Stimulated activated CD8-positive, alpha-beta memory T cell treated with anti-CD3 and anti-CD28 coated beads, Interleukin-4, amount 100 ng/mL, for 1 hour (primary cell): ENCODE data around the gene NR2C2.
"Not testable (repeated sequence)": the region's sequence is repeated elsewhere in the genome, so short reads cannot be mapped to it uniquely, and the experiment has no call there.

Experiments used
- DNase-seq, 2 donors: peaks; one replicate each; pipeline ENCODE4 v3.0.0-alpha.2; 2020; ENCODE audit warnings: low read depth in 2 of 2, low spot score in 1 of 2

NR2C2 gene

GRCh38 chr3:14957153-14957552, 9.8 kb downstream of the NR2C2 start:
- DNase-seq, result no peak

GRCh38 chr3:14957925-14958324, 10.5 kb downstream of the NR2C2 start:
- DNase-seq, result no peak

GRCh38 chr3:14959359-14959943, 12.1 kb downstream of the NR2C2 start:
- no peak for DNase-seq

- DNase-seq, result no peak
Measured at GRCh38 chr3:14962762-14963161, 15.4 kb downstream of the NR2C2 start.

GRCh38 chr3:14967285-14967684, 19.9 kb downstream of the NR2C2 start:
- no peak for DNase-seq

GRCh38 chr3:14969671-14970070, 22.3 kb downstream of the NR2C2 start:
- DNase-seq, result no peak

GRCh38 chr3:14976317-14976716, 28.9 kb downstream of the NR2C2 start:
- no peak for DNase-seq

- DNase-seq, result no peak
Measured at GRCh38 chr3:14980689-14981088, 33.3 kb downstream of the NR2C2 start.

GRCh38 chr3:14984581-14985113, 37.3 kb downstream of the NR2C2 start:
- no peak for DNase-seq

GRCh38 chr3:14988988-14989394, 41.6 kb downstream of the NR2C2 start:
- no peak for DNase-seq

- no peak for DNase-seq
Measured at GRCh38 chr3:14989943-14990779, 42.8 kb downstream of the NR2C2 start.

GRCh38 chr3:14990780-14991148, 43.4 kb downstream of the NR2C2 start:
- DNase-seq, result no peak

- no peak for DNase-seq
Measured at GRCh38 chr3:14991151-14991742, 43.9 kb downstream of the NR2C2 start.

GRCh38 chr3:14991818-14992612, 44.6 kb downstream of the NR2C2 start:
- DNase-seq, result no peak

- DNase-seq, result no peak
Measured at GRCh38 chr3:14997941-14998340, 50.6 kb downstream of the NR2C2 start.

- DNase-seq, result not testable (repeated sequence)
Measured at GRCh38 chr3:14999182-14999581, 51.8 kb downstream of the NR2C2 start.

- no peak for DNase-seq
Measured at GRCh38 chr3:15007681-15008141, 60.3 kb downstream of the NR2C2 start.

- DNase-seq, result no peak
Measured at GRCh38 chr3:15009167-15009566, 61.8 kb downstream of the NR2C2 start.

GRCh38 chr3:15010664-15011063, 63.3 kb downstream of the NR2C2 start:
- no peak for DNase-seq

- no peak for DNase-seq
Measured at GRCh38 chr3:15011174-15011573, 63.8 kb downstream of the NR2C2 start.

GRCh38 chr3:15014606-15015328, 67.4 kb downstream of the NR2C2 start:
- DNase-seq, result no peak
